Ascending aorta (tissue), 1 donor: ENCODE data around the gene MMP25. TPM values are rescaled to one million over a fixed set of nuclear protein-coding genes. Genes with fewer than 3 reads are reported as not detected.

ENCODE experiments used
- total RNA-seq: library from RNA; depleted of rRNA; stranded (reverse); fragments of >200 nt; gene quantifications from one replicate; pipeline ENCODE4 v1.1.0, GENCODE V29; 2016

MMP25 gene
- total RNA-seq, 1 donor from 2014 or later: 0.21 TPM

Other genes starting within 250 kb of the MMP25 start
- gene PRSS41, start 248.1 kb upstream of the MMP25 start, total RNA-seq: not detected
- gene PRSS21, start 229.3 kb upstream of the MMP25 start, total RNA-seq: not detected
- gene ZG16B, start 216.3 kb upstream of the MMP25 start, total RNA-seq: not detected
- not detected for gene PRSS22, start 188.4 kb upstream of the MMP25 start, total RNA-seq
- gene FLYWCH2, start 163.3 kb upstream of the MMP25 start, total RNA-seq: 109 TPM
- gene FLYWCH1, start 134.6 kb upstream of the MMP25 start, total RNA-seq: 74.3 TPM
- gene KREMEN2, start 82.3 kb upstream of the MMP25 start, total RNA-seq: not detected
- gene PAQR4, start 77.2 kb upstream of the MMP25 start, total RNA-seq: 9.2 TPM
- not detected for gene PKMYT1, start 66.1 kb upstream of the MMP25 start, total RNA-seq
- not detected for gene CLDN9, start 33.6 kb upstream of the MMP25 start, total RNA-seq
- not detected for gene CLDN6, start 28.4 kb upstream of the MMP25 start, total RNA-seq
- 914 TPM for gene TNFRSF12A, start 26.2 kb upstream of the MMP25 start, total RNA-seq
- 50.8 TPM for gene HCFC1R1, start 22.6 kb upstream of the MMP25 start, total RNA-seq
- gene THOC6, start 22.5 kb upstream of the MMP25 start, total RNA-seq: 32.6 TPM
- not detected for gene BICDL2, start 9.6 kb upstream of the MMP25 start, total RNA-seq
- gene IL32, start 19.1 kb downstream of the MMP25 start, total RNA-seq: 139 TPM
- gene ZSCAN10, start 52.7 kb downstream of the MMP25 start, total RNA-seq: not detected
- gene ZNF205, start 66.0 kb downstream of the MMP25 start, total RNA-seq: 49.8 TPM
- 25.3 TPM for gene ZNF213, start 88.5 kb downstream of the MMP25 start, total RNA-seq
- not detected for gene OR1F1, start 141.6 kb downstream of the MMP25 start, total RNA-seq
- 14.6 TPM for gene ZNF200, start 188.6 kb downstream of the MMP25 start, total RNA-seq
- gene MEFV, start 210.1 kb downstream of the MMP25 start, total RNA-seq: 1.1 TPM
- 61.8 TPM for gene ZNF263, start 236.9 kb downstream of the MMP25 start, total RNA-seq